Lower leg skin (tissue), 4 donors: ENCODE measurements around the gene PLPPR1. TPM values are rescaled to one million over a fixed set of nuclear protein-coding genes. Genes with fewer than 3 reads are reported as not detected.
"Not testable (repeated sequence)": the region's sequence is repeated elsewhere in the genome, so short reads cannot be mapped to it uniquely, and the experiment has no call there.

Source experiments
- DNase-seq, 2 donors: peaks; one replicate each; pipeline ENCODE4 v3.0.0-alpha.2; 2019; ENCODE audit warnings: low spot score in 2 of 2
- H3K4me3 ChIP-seq: fragments of 200-600 bp; sonication (generic); 2 replicates; pipeline ENCODE4 v1.5.1; 2017; ENCODE audit warnings: mild to moderate bottlenecking, low read depth; ENCODE audit not compliant: poor library complexity, severe bottlenecking
- POLR2A ChIP-seq, 2 donors: fragments of 450-650 bp; IDR thresholded peaks; one replicate each; pipeline ENCODE4 v1.6.1; 2016 to 2017; ENCODE audit warnings: antibody characterized with exemption in 2 of 2, mild to moderate bottlenecking in 1 of 2, moderate library complexity in 1 of 2
- WGBS, 2 donors: methylation state at CpG; one replicate each; pipeline ENCODE4 v1.1.5; 2018; 5-methylcytosine and 5-hydroxymethylcytosine counted together
- intact Hi-C: fragments of 100-400 bp; cut with DNase I; formaldehyde crosslinking; loops from one replicate; pipeline ENCODE4 v1.15.0; 2023; ENCODE audit warnings: low total_unique reads
- total RNA-seq, 4 donors: library from RNA; depleted of rRNA; stranded (reverse); fragments of >200 nt; gene quantifications; one replicate each; pipeline ENCODE4 v1.1.0, GENCODE V29; 2016
- TF ChIP-seq, protein P1 (sequence below), 3 donors: fragments of 450-650 bp; IDR thresholded peaks; one replicate each; pipeline ENCODE4 v1.5.1; 2016; ENCODE audit warnings: antibody characterized with exemption in 3 of 3, mild to moderate bottlenecking in 3 of 3, moderate library complexity in 2 of 3

The PLPPR1 gene
- total RNA-seq, 4 donors from 2014 or later, result 0.19 to 2.2 (median 0.39) TPM; not detected in 1

DNA sequence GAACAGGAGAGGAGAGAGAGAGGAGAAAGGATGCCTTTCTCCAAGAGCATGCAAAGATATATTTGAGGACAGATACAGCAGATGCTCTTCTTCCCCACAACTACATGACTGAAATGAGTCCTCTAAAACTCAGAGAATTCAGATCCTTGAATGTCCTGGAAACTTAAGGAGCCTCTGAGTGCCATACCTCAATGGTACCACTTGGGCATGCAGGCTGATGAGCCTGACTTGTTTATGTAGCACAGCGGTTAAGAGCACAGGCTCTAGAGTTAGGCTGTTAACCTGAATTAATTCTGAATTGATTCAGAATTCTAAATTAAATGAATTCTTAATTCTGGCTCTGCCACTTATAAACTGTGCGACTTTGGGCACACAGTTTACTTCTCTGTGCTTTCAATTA lies 5.7 kb downstream of the PLPPR1 start:
- no peak overlapping the region for H3K4me3 ChIP-seq
- no peak for TF ChIP-seq POLR2A (IDR thresholded peaks at IDR 0.05)
- TF ChIP-seq, protein P1, sequence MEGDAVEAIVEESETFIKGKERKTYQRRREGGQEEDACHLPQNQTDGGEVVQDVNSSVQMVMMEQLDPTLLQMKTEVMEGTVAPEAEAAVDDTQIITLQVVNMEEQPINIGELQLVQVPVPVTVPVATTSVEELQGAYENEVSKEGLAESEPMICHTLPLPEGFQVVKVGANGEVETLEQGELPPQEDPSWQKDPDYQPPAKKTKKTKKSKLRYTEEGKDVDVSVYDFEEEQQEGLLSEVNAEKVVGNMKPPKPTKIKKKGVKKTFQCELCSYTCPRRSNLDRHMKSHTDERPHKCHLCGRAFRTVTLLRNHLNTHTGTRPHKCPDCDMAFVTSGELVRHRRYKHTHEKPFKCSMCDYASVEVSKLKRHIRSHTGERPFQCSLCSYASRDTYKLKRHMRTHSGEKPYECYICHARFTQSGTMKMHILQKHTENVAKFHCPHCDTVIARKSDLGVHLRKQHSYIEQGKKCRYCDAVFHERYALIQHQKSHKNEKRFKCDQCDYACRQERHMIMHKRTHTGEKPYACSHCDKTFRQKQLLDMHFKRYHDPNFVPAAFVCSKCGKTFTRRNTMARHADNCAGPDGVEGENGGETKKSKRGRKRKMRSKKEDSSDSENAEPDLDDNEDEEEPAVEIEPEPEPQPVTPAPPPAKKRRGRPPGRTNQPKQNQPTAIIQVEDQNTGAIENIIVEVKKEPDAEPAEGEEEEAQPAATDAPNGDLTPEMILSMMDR (IDR thresholded peaks at IDR 0.05), result no peak
- intact Hi-C loops, result no loop called here
- DNase-seq, result no peak
- WGBS, 2 donors, result 66 to 95% methylated on average over 2 of the region's 2 CpGs

DNA sequence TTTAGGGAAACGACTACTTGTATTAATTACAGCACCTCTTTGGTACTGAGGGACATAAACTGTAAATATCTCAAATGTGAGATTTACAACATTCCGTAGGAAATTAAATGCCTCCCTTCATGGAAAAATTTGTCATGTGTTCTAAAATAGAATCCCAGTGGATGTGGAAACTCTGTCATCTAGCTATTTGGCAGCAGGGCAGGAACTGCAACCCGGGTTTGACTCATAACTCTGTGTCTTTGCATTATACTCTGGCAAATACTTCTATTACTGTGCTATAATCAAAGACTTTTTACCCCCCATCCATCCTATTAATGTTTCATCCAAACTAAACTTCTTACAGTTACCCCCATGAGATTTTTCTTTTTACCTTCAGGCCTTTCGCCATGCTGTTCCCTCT lies 6.6 kb downstream of the PLPPR1 start:
- no peak for DNase-seq
- 54% methylated on average over 4 of the region's 4 CpGs for whole genome bisulfite sequencing, 2 donors
- TF ChIP-seq POLR2A (IDR thresholded peaks at IDR 0.05), result no peak
- TF ChIP-seq, protein P1 (IDR thresholded peaks at IDR 0.05), result no peak
- intact Hi-C loops, result no loop called here
- no peak overlapping the region for H3K4me3 ChIP-seq

DNA sequence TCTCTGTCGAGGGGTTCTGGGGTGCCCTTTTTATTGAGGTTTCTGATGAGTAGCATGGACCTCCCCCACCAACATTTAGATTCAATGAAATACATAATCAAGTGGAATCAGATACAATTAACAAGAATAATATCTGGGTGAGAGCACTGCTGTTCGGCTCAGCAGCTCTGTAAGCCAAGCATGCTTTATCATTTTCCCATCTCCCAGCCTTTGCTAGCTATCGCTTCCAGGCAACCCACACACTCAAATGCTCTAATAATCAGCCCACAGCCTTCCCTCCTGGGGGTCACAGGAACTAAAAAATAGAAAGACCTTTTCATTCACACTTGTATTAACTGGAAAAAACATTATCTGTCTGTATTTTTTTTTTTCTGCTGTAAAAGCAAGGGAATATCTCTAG lies 8.9 kb downstream of the PLPPR1 start:
- H3K4me3 ChIP-seq, result no peak overlapping the region
- intact Hi-C loops, result no loop called here
- TF ChIP-seq, protein P1 (IDR thresholded peaks at IDR 0.05), result no peak
- no peak for TF ChIP-seq POLR2A (IDR thresholded peaks at IDR 0.05)
- DNase-seq, result no peak
- WGBS, 2 donors, result 58 to 72% methylated on average over 3 of the region's 3 CpGs

DNA sequence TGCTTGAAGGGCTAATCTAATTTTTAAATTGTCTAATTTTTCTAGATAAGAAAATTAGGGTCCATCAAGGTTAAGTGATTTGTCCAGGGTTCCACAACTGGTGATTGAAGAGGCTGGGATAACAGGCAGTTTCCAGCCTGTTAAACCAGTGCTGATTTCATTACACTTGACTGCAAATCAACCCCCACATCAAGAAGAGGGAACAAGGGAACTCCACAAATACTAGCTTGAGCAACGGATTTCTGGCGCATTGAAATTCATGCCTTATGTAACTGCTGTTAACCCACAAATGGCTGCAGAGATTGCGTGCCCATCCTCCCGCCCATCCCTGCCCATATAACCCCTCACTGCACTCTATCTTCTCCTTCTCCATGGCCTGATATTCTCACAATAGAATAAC lies 10.0 kb downstream of the PLPPR1 start:
- DNase-seq, result no peak
- no peak overlapping the region for H3K4me3 ChIP-seq
- WGBS, 2 donors, result 79 to 80% methylated on average over 4 of the region's 4 CpGs
- intact Hi-C loops, result no loop called here
- TF ChIP-seq, protein P1 (IDR thresholded peaks at IDR 0.05), result no peak
- no peak for TF ChIP-seq POLR2A (IDR thresholded peaks at IDR 0.05)

DNA sequence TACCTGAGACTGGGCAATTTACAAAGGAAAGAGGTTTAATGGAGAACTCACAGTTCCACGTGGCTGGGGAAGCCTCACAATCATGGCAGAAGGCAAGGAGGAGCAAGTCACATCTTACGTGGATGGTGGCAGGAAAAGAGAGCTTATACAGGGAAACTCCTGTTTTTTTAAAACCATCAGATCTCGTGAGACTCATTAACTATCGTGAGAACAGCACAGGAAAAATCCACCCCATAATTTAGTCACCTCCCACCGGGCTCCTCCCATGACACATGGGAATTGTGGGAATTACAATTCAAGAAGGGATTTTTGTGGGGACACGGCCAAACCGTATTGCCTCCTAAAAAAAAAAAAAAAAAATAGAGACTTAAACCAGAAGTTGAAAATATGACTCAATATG lies 11.1 kb downstream of the PLPPR1 start:
- intact Hi-C loops, DNase-seq, H3K4me3 ChIP-seq: not testable (repeated sequence)
- 69% methylated on average over 7 of the region's 7 CpGs for WGBS, 2 donors

DNA sequence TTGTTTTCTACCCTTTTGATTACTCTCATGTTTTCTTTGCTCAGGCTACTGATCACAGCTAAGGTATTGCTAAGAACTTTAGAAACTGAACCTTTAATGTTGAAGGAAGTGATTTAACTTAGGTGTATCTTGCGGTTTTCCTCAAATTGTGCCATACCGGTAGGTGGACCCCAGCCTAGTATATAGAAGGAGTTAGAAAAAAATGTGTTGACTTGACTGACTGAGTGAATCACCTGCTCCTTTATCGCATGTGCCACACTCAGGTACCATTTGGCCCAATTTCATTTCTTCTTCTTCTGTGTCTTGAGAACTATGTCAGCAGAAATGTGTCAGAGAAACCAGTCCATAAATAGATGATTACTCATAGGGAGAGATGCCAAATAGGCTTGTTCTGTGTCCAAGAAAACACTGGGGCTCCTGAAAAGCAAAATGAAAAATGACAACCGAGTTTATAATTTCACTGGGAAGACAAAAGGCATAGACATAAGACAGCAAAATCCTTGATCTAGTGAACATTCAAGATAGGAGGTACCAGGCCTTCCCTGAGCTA lies 19.4 kb downstream of the PLPPR1 start:
- intact Hi-C loops, result no loop called here
- no peak for TF ChIP-seq POLR2A (IDR thresholded peaks at IDR 0.05)
- TF ChIP-seq, protein P1 (IDR thresholded peaks at IDR 0.05), result no peak
- 49 to 53% methylated on average over 4 of the region's 4 CpGs for WGBS, 2 donors

More for the DNA sequence above, 19.4 kb downstream of the PLPPR1 start:
- DNase-seq, result no peak
- no peak overlapping the region for H3K4me3 ChIP-seq
